ENCODE measurements around the gene DDC. TPM values are rescaled to one million over a fixed set of nuclear protein-coding genes. Genes with fewer than 3 reads are reported as not detected.
"Not testable (repeated sequence)": the region's sequence is repeated elsewhere in the genome, so short reads cannot be mapped to it uniquely, and the experiment has no call there.

DDC gene
- polyA plus RNA-seq, 1 experiment: not detected

DNA sequence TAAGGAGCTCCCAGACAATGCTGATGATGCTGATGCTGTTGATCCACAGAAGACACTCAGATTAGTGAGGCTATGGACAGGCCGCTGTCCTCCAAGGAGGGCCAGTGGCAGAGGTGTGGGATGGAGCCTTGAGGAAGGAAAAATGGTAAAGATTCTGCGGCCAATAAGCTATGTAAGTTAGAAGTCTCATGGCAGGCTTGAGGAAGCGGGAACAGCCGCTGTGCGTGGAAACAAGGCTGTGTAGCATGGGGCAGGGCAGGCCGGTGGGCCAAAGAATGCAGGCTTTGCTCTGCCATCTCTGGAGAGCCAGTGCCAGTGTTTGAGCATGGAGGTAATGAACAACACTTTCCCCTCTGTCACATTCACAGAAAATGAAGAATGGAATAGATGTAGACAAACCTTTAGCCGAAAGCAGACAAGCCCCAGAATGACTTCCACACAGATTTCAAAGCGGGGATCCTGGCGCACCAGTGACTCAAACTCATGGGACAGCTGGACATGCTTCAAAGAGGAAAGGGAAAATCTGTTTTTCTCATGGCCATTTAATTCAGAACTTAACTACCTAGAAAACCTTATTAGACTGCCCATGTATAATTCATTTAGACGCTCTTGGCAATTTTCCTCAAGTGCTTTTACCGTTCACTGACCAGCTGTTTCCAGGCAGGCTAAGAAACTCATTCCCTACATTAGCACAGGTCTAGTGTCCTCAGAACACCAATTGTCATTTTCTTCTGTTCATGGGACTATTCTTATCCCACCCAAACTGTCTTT is 98.2 kb downstream of the DDC start:
- ChIA-PET CTCF (interaction anchor here (0.6 to 7.3 kb wide), 24 partner anchors 14 to 695 kb away, joined by 3 to 169 read pairs (median 6); partner anchors contain the start of gene FIGNL1), POLR2A (no interaction called here)
- TF ChIP-seq, protein P1, sequence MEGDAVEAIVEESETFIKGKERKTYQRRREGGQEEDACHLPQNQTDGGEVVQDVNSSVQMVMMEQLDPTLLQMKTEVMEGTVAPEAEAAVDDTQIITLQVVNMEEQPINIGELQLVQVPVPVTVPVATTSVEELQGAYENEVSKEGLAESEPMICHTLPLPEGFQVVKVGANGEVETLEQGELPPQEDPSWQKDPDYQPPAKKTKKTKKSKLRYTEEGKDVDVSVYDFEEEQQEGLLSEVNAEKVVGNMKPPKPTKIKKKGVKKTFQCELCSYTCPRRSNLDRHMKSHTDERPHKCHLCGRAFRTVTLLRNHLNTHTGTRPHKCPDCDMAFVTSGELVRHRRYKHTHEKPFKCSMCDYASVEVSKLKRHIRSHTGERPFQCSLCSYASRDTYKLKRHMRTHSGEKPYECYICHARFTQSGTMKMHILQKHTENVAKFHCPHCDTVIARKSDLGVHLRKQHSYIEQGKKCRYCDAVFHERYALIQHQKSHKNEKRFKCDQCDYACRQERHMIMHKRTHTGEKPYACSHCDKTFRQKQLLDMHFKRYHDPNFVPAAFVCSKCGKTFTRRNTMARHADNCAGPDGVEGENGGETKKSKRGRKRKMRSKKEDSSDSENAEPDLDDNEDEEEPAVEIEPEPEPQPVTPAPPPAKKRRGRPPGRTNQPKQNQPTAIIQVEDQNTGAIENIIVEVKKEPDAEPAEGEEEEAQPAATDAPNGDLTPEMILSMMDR (IDR thresholded peaks at IDR 0.05; ENCODE audit: low read depth, low read length): no peak
- no peaks in the 10 kb centered on the region for H3K9me3 ChIP-seq (ENCODE audit: control insufficient read depth, insufficient read depth, low read length)
- peaks cover 12% of the 10 kb centered on the region for H3K27me3 ChIP-seq (ENCODE audit: control insufficient read depth, insufficient read depth, low read length)
- no peak overlapping the region for H3K27ac ChIP-seq (ENCODE audit: low read depth, low read length)
- no peak for DNase-seq (ENCODE audit: low read depth, low spot score)
- no peak overlapping the region for H3K4me3 ChIP-seq (ENCODE audit: low read depth, low read length)

DNA sequence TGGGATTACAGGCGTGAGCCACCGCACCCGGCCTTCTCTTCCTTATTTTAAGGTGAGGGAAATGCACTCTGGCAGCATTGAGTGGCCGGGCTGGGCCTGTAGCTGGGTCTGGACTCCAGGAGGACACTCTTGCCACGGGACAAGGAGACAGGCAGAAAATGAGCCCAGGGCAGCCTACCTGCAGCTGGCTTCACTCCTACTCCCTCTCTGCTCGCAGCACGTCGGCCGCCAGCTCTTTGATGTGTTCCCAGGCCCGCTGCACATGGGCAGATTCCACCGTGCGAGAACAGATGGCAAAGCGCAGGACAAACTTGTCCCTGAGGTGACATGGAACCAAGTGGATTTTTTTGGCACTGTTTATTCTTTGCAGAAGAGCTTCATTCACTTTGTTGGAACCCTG is 102.2 kb downstream of the DDC start:
- no peak for DNase-seq (ENCODE audit: low read depth, low spot score)
- no peak overlapping the region for H3K4me3 ChIP-seq (ENCODE audit: low read depth, low read length)
- H3K27ac ChIP-seq (ENCODE audit: low read depth, low read length): no peak overlapping the region
- no peaks in the 10 kb centered on the region for H3K9me3 ChIP-seq (ENCODE audit: control insufficient read depth, insufficient read depth, low read length)
- ChIA-PET CTCF (interaction anchor here (1.1 to 1.8 kb wide), 2 partner anchors 678 to 698 kb away, joined by 4 to 10 read pairs; no protein-coding TSS in a partner anchor), POLR2A (no interaction called here)
- peaks cover 8% of the 10 kb centered on the region for H3K27me3 ChIP-seq (ENCODE audit: control insufficient read depth, insufficient read depth, low read length)
- TF ChIP-seq, protein P1 (IDR thresholded peaks at IDR 0.05; ENCODE audit: low read depth, low read length): no peak

DNA sequence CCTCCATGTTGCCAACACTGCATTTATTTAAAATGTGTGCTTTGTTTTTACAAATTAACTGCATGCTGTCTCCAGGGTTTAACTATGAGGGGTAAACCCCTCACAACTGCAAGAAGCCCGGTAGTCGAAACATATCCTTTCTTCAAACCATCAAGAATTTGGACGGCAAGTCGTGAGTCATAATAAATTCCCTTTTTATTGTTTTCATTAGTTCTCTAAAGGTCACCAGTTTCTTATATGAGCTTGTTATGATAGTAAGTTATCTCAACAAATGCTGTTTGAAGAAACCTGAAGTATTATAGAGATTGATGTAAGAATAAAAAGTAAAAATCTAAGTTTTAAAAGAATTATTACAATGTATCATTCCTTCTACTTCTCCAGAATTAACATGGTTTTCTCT is 102.8 kb downstream of the DDC start:
- ChIA-PET POLR2A (no interaction called here), CTCF (interaction anchor here (0.7 to 1.1 kb wide), 2 partner anchors 123 to 679 kb away, joined by 4 to 6 read pairs; no protein-coding TSS in a partner anchor)
- Histone ChIP-seq H3K4me3 (ENCODE audit: low read depth, low read length) (no peak overlapping the region), H3K9me3 (ENCODE audit: control insufficient read depth, insufficient read depth, low read length) (no peaks in the 10 kb centered on the region), H3K27me3 (ENCODE audit: control insufficient read depth, insufficient read depth, low read length) (peaks cover 8% of the 10 kb centered on the region), H3K27ac (ENCODE audit: low read depth, low read length) (no peak overlapping the region)
- DNase-seq (ENCODE audit: low read depth, low spot score): no peak
- TF ChIP-seq, protein P1 (IDR thresholded peaks at IDR 0.05; ENCODE audit: low read depth, low read length): no peak

DNA sequence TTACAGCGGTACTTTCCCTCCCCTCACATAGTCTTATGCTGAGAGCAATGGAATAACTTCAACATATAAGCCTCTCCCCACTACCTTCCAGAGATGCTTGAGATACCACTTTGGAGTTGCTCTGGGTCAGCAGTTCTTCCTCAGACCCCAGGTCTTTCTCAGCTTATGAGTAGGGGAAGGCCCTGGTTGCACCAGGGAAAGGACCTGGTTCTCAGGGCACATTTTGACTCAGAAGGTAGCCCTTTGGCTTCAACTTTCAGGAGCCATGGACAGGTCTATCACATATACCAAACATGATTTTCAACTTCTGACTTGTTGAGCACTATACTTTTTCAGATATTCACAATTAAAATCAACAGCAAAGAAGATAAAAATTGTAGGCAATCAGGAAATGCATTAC is 103.5 kb downstream of the DDC start:
- POLR2A ChIA-PET: no interaction called here
- CTCF ChIA-PET: interaction anchor here (1.0 kb wide), 1 partner anchor 699 kb away, joined by 3 read pairs; no protein-coding TSS in a partner anchor
- DNase-seq (ENCODE audit: low read depth, low spot score): no peak
- TF ChIP-seq, protein P1 (IDR thresholded peaks at IDR 0.05; ENCODE audit: low read depth, low read length): no peak
- Histone ChIP-seq H3K9me3 (ENCODE audit: control insufficient read depth, insufficient read depth, low read length) (no peaks in the 10 kb centered on the region), H3K27me3 (ENCODE audit: control insufficient read depth, insufficient read depth, low read length) (peaks cover 3% of the 10 kb centered on the region), H3K4me3 (ENCODE audit: low read depth, low read length) (no peak overlapping the region), H3K27ac (ENCODE audit: low read depth, low read length) (no peak overlapping the region)

DNA sequence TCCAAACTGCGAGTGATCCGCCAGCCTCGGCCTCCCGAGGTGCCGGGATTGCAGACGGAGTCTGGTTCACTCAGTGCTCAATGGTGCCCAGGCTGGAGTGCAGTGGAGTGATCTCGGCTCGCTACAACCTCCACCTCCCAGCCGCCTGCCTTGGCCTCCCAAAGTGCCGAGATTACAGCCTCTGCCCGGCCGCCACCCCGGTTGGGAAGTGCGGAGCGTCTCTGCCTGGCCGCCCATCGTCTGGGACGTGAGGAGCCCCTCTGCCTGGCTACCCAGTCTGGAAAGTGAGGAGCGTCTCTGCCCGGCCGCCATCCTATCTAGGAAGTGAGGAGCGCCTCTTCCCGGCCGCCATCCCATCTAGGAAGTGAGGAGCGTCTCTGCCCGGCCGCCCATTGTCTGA is 106.0 kb downstream of the DDC start:
- H3K27ac ChIP-seq (ENCODE audit: low read depth, low read length); H3K9me3 ChIP-seq (ENCODE audit: control insufficient read depth, insufficient read depth, low read length); DNase-seq (ENCODE audit: low read depth, low spot score); POLR2A ChIA-PET; H3K27me3 ChIP-seq (ENCODE audit: control insufficient read depth, insufficient read depth, low read length); H3K4me3 ChIP-seq (ENCODE audit: low read depth, low read length): not testable (repeated sequence)
- CTCF ChIA-PET: interaction anchor here (1.1 kb wide), 1 partner anchor 9 kb away, joined by 3 read pairs; no protein-coding TSS in a partner anchor

DNA sequence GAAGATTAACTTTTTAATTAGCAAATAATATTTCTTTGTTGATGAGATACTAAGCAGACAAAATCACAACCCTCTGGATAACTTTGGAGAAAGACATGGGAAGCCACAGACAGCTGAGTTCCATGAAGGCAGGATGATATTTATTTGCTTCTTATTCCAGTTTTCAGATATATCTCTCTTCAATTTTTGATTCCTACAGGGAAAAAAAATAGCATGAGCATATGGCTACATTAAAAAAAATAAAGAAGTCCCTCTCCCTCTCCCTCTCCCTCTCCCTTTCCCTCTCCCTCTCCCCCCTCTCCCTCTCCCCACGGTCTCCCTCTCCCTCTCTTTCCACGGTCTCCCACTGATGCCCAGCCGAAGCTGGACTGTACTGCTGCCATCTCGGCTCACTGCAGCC is 106.6 kb downstream of the DDC start:
- DNase-seq (ENCODE audit: low read depth, low spot score); POLR2A ChIA-PET; H3K4me3 ChIP-seq (ENCODE audit: low read depth, low read length); H3K27ac ChIP-seq (ENCODE audit: low read depth, low read length); H3K27me3 ChIP-seq (ENCODE audit: control insufficient read depth, insufficient read depth, low read length); H3K9me3 ChIP-seq (ENCODE audit: control insufficient read depth, insufficient read depth, low read length): not testable (repeated sequence)
- CTCF ChIA-PET: interaction anchor here (1.1 kb wide), 1 partner anchor 10 kb away, joined by 3 read pairs; no protein-coding TSS in a partner anchor

Data from AG04450 (cell line).